ENCODE data around the gene DSTYK.

The DSTYK gene

GRCh38 chr1:205229399-205229871 is 17.9 kb upstream of the DSTYK start:
- H3K27ac ChIP-seq = no peak overlapping the region
- H3K9me3 ChIP-seq (ENCODE audit: low read depth, low read length) = no peaks in the 10 kb centered on the region
- no peak for DNase-seq (ENCODE audit: low read depth, low spot score)
- peak overlapping the region; percentile 16; the same call in 1 of the 2 replicates for H3K4me3 ChIP-seq
- H3K36me3 ChIP-seq (ENCODE audit: insufficient read depth, low read length) = no peaks in the 10 kb centered on the region
- H3K9ac ChIP-seq (ENCODE audit: insufficient read length) = no peak overlapping the region
- TF ChIP-seq EZH2 (IDR thresholded peaks at IDR 0.05) = no peak
- no peak for TF ChIP-seq POLR2AphosphoS5 (IDR thresholded peaks at IDR 0.05; ENCODE audit: borderline replicate concordance, low read depth, low read length)
- no peak for TF ChIP-seq FOXP2 (optimal IDR thresholded peaks at IDR 0.05; ENCODE audit: control extremely low read depth, extremely low read length, insufficient read depth)

DNA sequence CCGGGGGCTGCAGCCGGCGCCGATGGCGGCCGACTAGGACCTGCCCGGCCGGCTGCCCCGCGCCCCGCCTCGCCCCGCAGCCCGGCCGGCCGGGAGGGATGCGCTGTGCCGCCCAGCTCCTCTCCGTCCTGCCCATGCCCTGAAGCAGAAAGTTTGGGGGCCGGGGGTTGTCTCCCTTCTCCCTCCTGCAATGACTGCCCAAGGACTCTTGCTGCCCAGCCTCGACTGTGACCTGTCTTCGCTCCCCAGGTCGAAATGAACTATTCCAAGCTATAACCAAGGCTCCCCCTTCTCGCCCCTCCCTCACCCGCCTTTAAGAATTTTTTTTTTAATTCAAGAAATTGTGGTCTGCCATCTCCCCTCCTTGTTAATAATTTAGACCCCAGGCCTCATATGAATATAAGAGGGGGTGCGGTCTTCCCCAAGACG is 16.6 kb upstream of the DSTYK start:
- Histone ChIP-seq H3K27ac (no peak overlapping the region), H3K9ac (ENCODE audit: insufficient read length) (no peak overlapping the region), H3K36me3 (ENCODE audit: insufficient read depth, low read length) (no peaks in the 10 kb centered on the region), H3K4me3 (peak overlapping the region; percentile 78), H3K9me3 (ENCODE audit: low read depth, low read length) (no peaks in the 10 kb centered on the region)
- TF ChIP-seq POLR2AphosphoS5 (IDR thresholded peaks at IDR 0.05; ENCODE audit: borderline replicate concordance, low read depth, low read length) (no peak), EZH2 (IDR thresholded peaks at IDR 0.05) (no peak), FOXP2 (optimal IDR thresholded peaks at IDR 0.05; ENCODE audit: control extremely low read depth, extremely low read length, insufficient read depth) (no peak)
- no peak for DNase-seq (ENCODE audit: low read depth, low spot score)

- Histone ChIP-seq H3K36me3 (ENCODE audit: insufficient read depth, low read length) (no peaks in the 10 kb centered on the region), H3K27ac (no peak within 1 kb of the TSS), H3K9me3 (ENCODE audit: low read depth, low read length) (no peaks in the 10 kb centered on the region), H3K4me3 (peak within 1 kb of the TSS; percentile 79), H3K9ac (ENCODE audit: insufficient read length) (no peak within 1 kb of the TSS)
- DNase-seq (ENCODE audit: low read depth, low spot score) = peak; percentile 76
- TF ChIP-seq FOXP2 (optimal IDR thresholded peaks at IDR 0.05; ENCODE audit: control extremely low read depth, extremely low read length, insufficient read depth) = no peak
- no peak for TF ChIP-seq EZH2 (IDR thresholded peaks at IDR 0.05)
- peak; percentile 69 for TF ChIP-seq POLR2AphosphoS5 (IDR thresholded peaks at IDR 0.05; ENCODE audit: borderline replicate concordance, low read depth, low read length)
Observed at GRCh38 chr1:205227584-205228013, 16.1 kb upstream of the DSTYK start, which contains the start of gene TMCC2. Gene TMCC2, plus strand, starts transcription at chr1:205227946. Its CDS starts 619 bp downstream, at chr1:205228565.

DNA sequence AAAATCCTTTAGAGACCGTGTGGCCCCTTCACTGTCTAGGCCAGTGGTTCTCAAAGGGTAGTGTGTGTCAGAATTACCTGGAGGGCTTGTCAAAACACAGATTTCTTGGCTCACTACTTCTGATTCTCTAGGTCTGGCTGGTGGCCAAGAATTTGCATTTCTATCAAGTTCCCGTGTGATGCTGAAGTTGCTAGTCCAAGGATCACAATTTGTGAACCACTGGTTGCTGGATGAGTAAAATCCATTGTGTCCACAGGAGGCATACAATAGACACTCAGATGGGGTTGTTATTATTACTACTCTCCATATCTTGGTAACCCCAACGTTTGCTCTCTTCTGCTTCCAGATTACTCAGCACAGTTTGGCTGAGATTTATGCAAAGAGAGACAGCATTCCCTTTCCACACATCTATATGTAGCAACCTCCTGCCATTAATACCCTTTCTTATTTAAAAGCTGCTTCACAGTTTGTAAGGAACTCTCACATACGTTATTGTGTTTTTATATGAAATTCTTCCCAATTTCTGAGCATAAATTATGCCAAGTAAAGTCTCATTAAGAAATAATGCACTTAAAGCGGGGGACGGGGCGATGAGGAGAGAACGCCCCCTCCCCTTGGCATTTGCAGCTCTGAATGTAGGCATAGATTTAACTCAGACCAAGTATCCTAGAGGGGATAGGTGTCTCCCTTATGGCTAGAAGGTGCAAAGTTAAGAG is 15.5 kb upstream of the DSTYK start:
- Histone ChIP-seq H3K9me3 (ENCODE audit: low read depth, low read length) (no peaks in the 10 kb centered on the region), H3K36me3 (ENCODE audit: insufficient read depth, low read length) (no peaks in the 10 kb centered on the region), H3K4me3 (peak overlapping the region; percentile 79), H3K9ac (ENCODE audit: insufficient read length) (no peak overlapping the region), H3K27ac (no peak overlapping the region)
- no peak for DNase-seq (ENCODE audit: low read depth, low spot score)
- TF ChIP-seq FOXP2 (optimal IDR thresholded peaks at IDR 0.05; ENCODE audit: control extremely low read depth, extremely low read length, insufficient read depth) (no peak), POLR2AphosphoS5 (IDR thresholded peaks at IDR 0.05; ENCODE audit: borderline replicate concordance, low read depth, low read length) (no peak), EZH2 (IDR thresholded peaks at IDR 0.05) (no peak)

- TF ChIP-seq POLR2AphosphoS5 (IDR thresholded peaks at IDR 0.05; ENCODE audit: borderline replicate concordance, low read depth, low read length) (no peak), EZH2 (IDR thresholded peaks at IDR 0.05) (no peak), FOXP2 (optimal IDR thresholded peaks at IDR 0.05; ENCODE audit: control extremely low read depth, extremely low read length, insufficient read depth) (no peak)
- no peak overlapping the region for H3K27ac ChIP-seq
- no peaks in the 10 kb centered on the region for H3K9me3 ChIP-seq (ENCODE audit: low read depth, low read length)
- no peak overlapping the region for H3K4me3 ChIP-seq
- no peak overlapping the region for H3K9ac ChIP-seq (ENCODE audit: insufficient read length)
- DNase-seq (ENCODE audit: low read depth, low spot score) = no peak
- no peaks in the 10 kb centered on the region for H3K36me3 ChIP-seq (ENCODE audit: insufficient read depth, low read length)
Observed at GRCh38 chr1:205225901-205226765, 14.6 kb upstream of the DSTYK start.

- H3K9ac ChIP-seq (ENCODE audit: insufficient read length) = no peak overlapping the region
- no peaks in the 10 kb centered on the region for H3K36me3 ChIP-seq (ENCODE audit: insufficient read depth, low read length)
- no peaks in the 10 kb centered on the region for H3K9me3 ChIP-seq (ENCODE audit: low read depth, low read length)
- no peak overlapping the region for H3K27ac ChIP-seq
- no peak for DNase-seq (ENCODE audit: low read depth, low spot score)
- TF ChIP-seq POLR2AphosphoS5 (IDR thresholded peaks at IDR 0.05; ENCODE audit: borderline replicate concordance, low read depth, low read length) (no peak), EZH2 (IDR thresholded peaks at IDR 0.05) (no peak), FOXP2 (optimal IDR thresholded peaks at IDR 0.05; ENCODE audit: control extremely low read depth, extremely low read length, insufficient read depth) (no peak)
- H3K4me3 ChIP-seq = no peak overlapping the region
Observed at GRCh38 chr1:205224736-205225135, 13.2 kb upstream of the DSTYK start.

DNA sequence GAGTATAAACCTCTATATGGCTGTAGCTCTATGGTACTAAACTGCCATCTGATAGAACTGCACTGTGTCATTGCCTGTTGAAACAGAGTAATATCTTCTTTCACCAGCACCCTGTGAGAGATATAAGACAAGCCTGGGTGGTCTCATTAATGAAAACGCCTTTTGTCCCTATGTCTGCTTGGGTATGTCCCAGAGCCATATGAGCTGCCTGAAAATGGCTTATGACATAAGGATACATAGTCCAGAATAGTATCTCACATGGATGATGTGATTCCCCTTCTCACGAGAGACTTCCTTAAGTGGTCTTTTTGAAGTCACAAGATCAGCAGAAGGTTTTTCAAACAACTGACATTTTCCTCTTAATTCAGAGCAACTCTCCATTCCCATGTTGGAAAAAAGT is 8.9 kb upstream of the DSTYK start:
- H3K27ac ChIP-seq = no peak overlapping the region
- H3K9me3 ChIP-seq (ENCODE audit: low read depth, low read length) = no peaks in the 10 kb centered on the region

GRCh38 chr1:205217418-205217817 is 5.9 kb upstream of the DSTYK start:
- Histone ChIP-seq H3K27ac (no peak overlapping the region), H3K9me3 (ENCODE audit: low read depth, low read length) (no peaks in the 10 kb centered on the region), H3K36me3 (ENCODE audit: insufficient read depth, low read length) (no peaks in the 10 kb centered on the region), H3K4me3 (no peak overlapping the region), H3K9ac (ENCODE audit: insufficient read length) (no peak overlapping the region)
- DNase-seq (ENCODE audit: low read depth, low spot score) = no peak
- no peak for TF ChIP-seq POLR2AphosphoS5 (IDR thresholded peaks at IDR 0.05; ENCODE audit: borderline replicate concordance, low read depth, low read length)
- TF ChIP-seq EZH2 (IDR thresholded peaks at IDR 0.05) = no peak

More for the DNA sequence above, 8.9 kb upstream of the DSTYK start:
- Histone ChIP-seq H3K9ac (ENCODE audit: insufficient read length) (no peak overlapping the region), H3K36me3 (ENCODE audit: insufficient read depth, low read length) (no peaks in the 10 kb centered on the region), H3K4me3 (no peak overlapping the region)
- no peak for TF ChIP-seq POLR2AphosphoS5 (IDR thresholded peaks at IDR 0.05; ENCODE audit: borderline replicate concordance, low read depth, low read length)
- TF ChIP-seq FOXP2 (optimal IDR thresholded peaks at IDR 0.05; ENCODE audit: control extremely low read depth, extremely low read length, insufficient read depth) = no peak
- TF ChIP-seq EZH2 (IDR thresholded peaks at IDR 0.05) = no peak
- no peak for DNase-seq (ENCODE audit: low read depth, low spot score)

All from SK-N-MC (cell line).